HepG2 (cell line): ENCODE data around the gene MGMT. TPM values are rescaled to one million over a fixed set of nuclear protein-coding genes. Genes with fewer than 3 reads are reported as not detected.

Source experiments
- ATAC-seq: fragments of 200-7000 bp; cut with Tn5 transposase; 3 replicates; pipeline ENCODE4 v1.9.1; 2020; ENCODE audit warnings: mild to moderate bottlenecking, moderate library complexity
- BruUV-seq: library from RNA; stranded (reverse); fragments of 400-500 nt; replicated peaks from 2 replicates; lab custom pipeline; 2021; lab: Mats Ljungman, UMichigan
- CTCF ChIA-PET: fragments of 300-600 bp; formaldehyde crosslinking; extraction: SDS; loops from one replicate; lab custom pipeline; 2021; ENCODE audit warnings: low total read pairs, inconsistent platforms, low intra/inter-chr PET ratio; lab: Yijun Ruan, JAX
- POLR2A ChIA-PET: fragments of 350-600 bp; sonication (Branson Sonifier 250); formaldehyde crosslinking; loops from one replicate; lab custom pipeline; 2020; ENCODE audit warnings: antibody characterized with exemption, inconsistent platforms; lab: Yijun Ruan, JAX
- DNase-seq: peaks from one replicate; pipeline ENCODE4 v3.0.0-alpha.2; 2015; ENCODE audit warnings: low spot score
- FAIRE-seq: peaks from 3 replicates; lab custom pipeline; 2011; peaks lifted over from hg19 to GRCh38; lab: Jason Lieb, UNC
- H2AFZ ChIP-seq: one replicate; pipeline ENCODE4 v1.6.1; 2011; ENCODE audit warnings: low read length, inconsistent platforms
- H3K27ac ChIP-seq: fragments of 300-600 bp; 3 replicates; pipeline ENCODE4 v1.8.0; 2011; ENCODE audit warnings: mixed run types, mild to moderate bottlenecking, mixed read lengths, low read length, inconsistent platforms; ENCODE audit not compliant: insufficient read depth; ENCODE audit errors: extremely low read length
- H3K27me3 ChIP-seq, 2 experiments: fragments of 200-600 bp in 1 of 2; 2 replicates in 1 of 2; 3 replicates in 1 of 2; pipeline versions ENCODE4 v1.6.0 to v1.8.0; 2011; ENCODE audit warnings: low read length in 2 of 2, mild to moderate bottlenecking in 2 of 2, moderate library complexity in 2 of 2, inconsistent platforms in 1 of 2; ENCODE audit not compliant: insufficient read depth in 2 of 2, control insufficient read depth in 1 of 2
- H3K36me3 ChIP-seq, 2 experiments: fragments of 200-600 bp in 1 of 2; replicated peaks in 1 of 2; 2 replicates in 1 of 2; 3 replicates in 1 of 2; pipeline versions ENCODE4 v1.5.1 to v1.8.0; 2011; ENCODE audit warnings: low read length in 2 of 2, inconsistent platforms in 1 of 2; ENCODE audit not compliant: insufficient read depth in 2 of 2, control insufficient read depth in 1 of 2
- H3K4me1 ChIP-seq: 2 replicates; pipeline ENCODE4 v1.5.1; 2012; ENCODE audit warnings: low read length, inconsistent platforms; ENCODE audit not compliant: insufficient read depth
- H3K4me2 ChIP-seq: 2 replicates; pipeline ENCODE4 v1.6.0; 2011; ENCODE audit warnings: low read depth, low read length, inconsistent platforms
- H3K4me3 ChIP-seq, 3 experiments: fragments of 200-600 bp in 1 of 3; sonication (generic), shearing (Covaris generic) in 1 of 3; replicated peaks in 1 of 3; 2 replicates each; pipeline ENCODE4 v1.5.1; 2011 to 2016; ENCODE audit warnings: low read length in 3 of 3, inconsistent platforms in 2 of 3, low read depth in 2 of 3, mild to moderate bottlenecking in 2 of 3, control low read depth in 1 of 3, mixed read lengths in 1 of 3; ENCODE audit not compliant: insufficient read depth in 1 of 3
- H3K79me2 ChIP-seq: one replicate; pipeline ENCODE4 v1.6.1; 2011; ENCODE audit warnings: low read length, inconsistent platforms; ENCODE audit not compliant: insufficient read depth
- H3K9ac ChIP-seq: 2 replicates; pipeline ENCODE4 v1.6.0; 2011; ENCODE audit warnings: mild to moderate bottlenecking, low read depth, low read length, inconsistent platforms; ENCODE audit not compliant: insufficient read depth
- H3K9me3 ChIP-seq: 2 replicates; pipeline ENCODE4 v1.5.1; 2012; ENCODE audit warnings: mild to moderate bottlenecking, low read length
- H4K20me1 ChIP-seq: 2 replicates; pipeline ENCODE4 v1.6.0; 2011; ENCODE audit warnings: inconsistent platforms, mild to moderate bottlenecking, low read length, moderate library complexity; ENCODE audit not compliant: insufficient read depth
- KDM5A ChIP-seq: fragments of 200-600 bp; sonication (generic); IDR thresholded peaks from 2 replicates; pipeline ENCODE4 v1.7.0; 2018; ENCODE audit warnings: antibody characterized with exemption, mild to moderate bottlenecking, low read length, borderline replicate concordance
- MAFK ChIP-seq, 2 experiments: IDR thresholded peaks in 1 of 2; conservative IDR thresholded peaks in 1 of 2; 2 replicates each; pipeline ENCODE4 v1.6.1; 2011; ENCODE audit warnings: improper control_type of control experiment in 2 of 2, low read length in 2 of 2
- PHF8 ChIP-seq: sonication (generic); formaldehyde crosslinking; IDR thresholded peaks from 2 replicates; pipeline ENCODE4 v1.5.0; 2020; ENCODE audit warnings: missing genetic modification reagents
- PITX1 ChIP-seq: sonication (generic); formaldehyde crosslinking; IDR thresholded peaks from 2 replicates; pipeline ENCODE4 v1.5.1; 2020; ENCODE audit warnings: mild to moderate bottlenecking, missing genetic modification reagents
- RELA ChIP-seq: sonication (generic); formaldehyde crosslinking; IDR thresholded peaks from 2 replicates; pipeline ENCODE4 v1.4.0; 2020; ENCODE audit warnings: missing genetic modification reagents
- SIN3A ChIP-seq: IDR thresholded peaks from 2 replicates; pipeline ENCODE4 v1.6.1; 2011; ENCODE audit warnings: low read depth, mild to moderate bottlenecking, control low read depth, low read length, borderline replicate concordance
- SMC3 ChIP-seq: IDR thresholded peaks from 2 replicates; pipeline ENCODE4 v1.6.1; 2011; ENCODE audit warnings: low read length, improper control_type of control experiment
- SMYD3 ChIP-seq: sonication (generic); formaldehyde crosslinking; IDR thresholded peaks from 2 replicates; pipeline ENCODE4 v1.8.1; 2023; ENCODE audit warnings: mild to moderate bottlenecking, missing genetic modification reagents
- SNAPC4 ChIP-seq: sonication (generic); formaldehyde crosslinking; IDR thresholded peaks from 2 replicates; pipeline ENCODE4 v1.4.0; 2020; ENCODE audit warnings: mild to moderate bottlenecking, missing genetic modification reagents
- TBP ChIP-seq: sonication (generic); formaldehyde crosslinking; IDR thresholded peaks from 2 replicates; pipeline ENCODE4 v1.5.0; 2020; ENCODE audit warnings: missing genetic modification reagents
- TOE1 ChIP-seq: sonication (generic); formaldehyde crosslinking; IDR thresholded peaks from 2 replicates; pipeline ENCODE4 v1.4.0; 2020; ENCODE audit warnings: mild to moderate bottlenecking, missing genetic modification reagents
- ZBTB14 ChIP-seq: sonication (generic); formaldehyde crosslinking; IDR thresholded peaks from 2 replicates; pipeline ENCODE4 v1.4.0; 2020; ENCODE audit warnings: missing genetic modification reagents
- ZBTB7B ChIP-seq: sonication (generic); formaldehyde crosslinking; IDR thresholded peaks from 2 replicates; pipeline ENCODE4 v1.4.0; 2020; ENCODE audit warnings: missing genetic modification reagents
- ZC3H13 ChIP-seq: sonication (generic); formaldehyde crosslinking; IDR thresholded peaks from 2 replicates; pipeline ENCODE4 v1.8.1; 2023; ENCODE audit warnings: mild to moderate bottlenecking, missing genetic modification reagents, moderate library complexity
- ZFP36L1 ChIP-seq: sonication (generic); formaldehyde crosslinking; IDR thresholded peaks from 2 replicates; pipeline ENCODE4 v1.8.0; 2022; ENCODE audit warnings: mild to moderate bottlenecking, missing genetic modification reagents, moderate library complexity
- ZNF414 ChIP-seq: sonication (generic); formaldehyde crosslinking; IDR thresholded peaks from 2 replicates; pipeline ENCODE4 v1.5.0; 2020; ENCODE audit warnings: missing genetic modification reagents
- ZNF747 ChIP-seq: sonication (generic); formaldehyde crosslinking; IDR thresholded peaks from 2 replicates; pipeline ENCODE4 v1.8.1; 2023; ENCODE audit warnings: missing genetic modification reagents, mild to moderate bottlenecking, borderline replicate concordance
- WGBS: methylation state at CpG from one replicate; pipeline ENCODE4 v1.1.6; 2017; ENCODE audit warnings: low lambda C conversion rate; 5-methylcytosine and 5-hydroxymethylcytosine counted together
- in situ Hi-C: cut with HindIII; loops from 2 replicates; pipeline ENCODE4 v1.10.0; 2017; ENCODE audit warnings: low pct_unique_long_range_greater_than_20kb; ENCODE audit not compliant: extremely low pct_ligation_motif_present
- intact Hi-C: fragments of 100-400 bp; cut with micrococcal nuclease; formaldehyde crosslinking; loops from one replicate; pipeline ENCODE4 v1.10.0; 2022; ENCODE audit not compliant: unreplicated experiment
- polyA plus RNA-seq, 8 experiments: library from polyadenylated mRNA; depleted of rRNA in 3 of 8; stranded (reverse) in 7 of 8; unstranded in 1 of 8; fragments of >200 nt; fragmentation: Illumina TruSeq in 4 of 8; extraction: Trizol in 4 of 8; gene quantifications; 2 replicates each; pipeline versions ENCODE4 v1.2.1 to v1.2.3, GENCODE V29; 2011 to 2016; ENCODE audit warnings: low read depth in 4 of 8, missing spikeins in 1 of 8, mixed read lengths in 1 of 8; ENCODE audit not compliant: insufficient read depth in 1 of 8
- total RNA-seq, 5 experiments: library from RNA; depleted of rRNA; stranded (reverse); fragments of >200 nt; fragmentation: Illumina TruSeq; extraction: Trizol; gene quantifications; 2 replicates each; pipeline ENCODE4 v1.2.3, GENCODE V29; 2016; ENCODE audit warnings: low read depth in 1 of 5

The MGMT gene
- total and polyA plus RNA-seq, 2 of the 13 experiments (the other 11 are each of a cell fraction or from before 2014, with no cell fraction given) = 12.0 to 19.5 TPM

GRCh38 chr10:129780901-129781795, 314.1 kb downstream of the MGMT start:
- in situ Hi-C loops = no loop called here

More at GRCh38 chr10:129780901-129781795, 314.1 kb downstream of the MGMT start:
- BruUV-seq = no TSS peak
- H4K20me1 ChIP-seq = no peaks in the 10 kb centered on the region
- H3K9me3 ChIP-seq = no peaks in the 10 kb centered on the region
- H3K4me3 ChIP-seq = no peak overlapping the region
- ChIA-PET POLR2A (no interaction called here), CTCF (no interaction called here)
- no peak overlapping the region for H2AFZ ChIP-seq
- no peak overlapping the region for H3K9ac ChIP-seq
- no peak overlapping the region for H3K4me2 ChIP-seq
- H3K27ac ChIP-seq = no peak overlapping the region
- intact Hi-C loops = no loop called here
- no peaks in the 10 kb centered on the region for H3K27me3 ChIP-seq
- no peaks in the 10 kb centered on the region for H3K79me2 ChIP-seq
- H3K36me3 ChIP-seq = no peaks in the 10 kb centered on the region
- DNase-seq (no peak), ATAC-seq (no peak), FAIRE-seq (no peak)
- no peak for TF ChIP-seq ZC3H13 (CRISPR knock-in tag)
- TF ChIP-seq PHF8 = no peak
- no peak for TF ChIP-seq ZBTB7B (CRISPR knock-in tag)
- no peak for TF ChIP-seq KDM5A
- TF ChIP-seq SMC3 = no peak
- TF ChIP-seq TBP (CRISPR knock-in tag) = no peak
- no peak for TF ChIP-seq SNAPC4 (CRISPR knock-in tag)
- TF ChIP-seq ZBTB14 (CRISPR knock-in tag) = no peak
- no peak for TF ChIP-seq ZNF414
- no peak for TF ChIP-seq MAFK (conservative IDR thresholded peaks at IDR 0.05 in 1 of 2, IDR thresholded peaks at IDR 0.05 in 1 of 2; ENCODE audit: low read length in 2 of 2)
- no peak for TF ChIP-seq RELA (CRISPR knock-in tag)
- no peak for TF ChIP-seq PITX1 (CRISPR knock-in tag)
- no peak for TF ChIP-seq SMYD3 (CRISPR knock-in tag)
- no peak for TF ChIP-seq SIN3A
- TF ChIP-seq ZFP36L1 = no peak
- no peak for TF ChIP-seq TOE1 (CRISPR knock-in tag)
- TF ChIP-seq ZNF747 (CRISPR knock-in tag) = no peak
- peaks cover 7% of the 10 kb centered on the region; the same call in 1 of the 2 replicates for H3K4me1 ChIP-seq
- WGBS = 70% methylated on average over 12 of the region's 20 CpGs
